GM20000 (cell line): ENCODE data around the gene SLAMF7.

Experiments used
- DNase-seq: peaks from one replicate; pipeline ENCODE4 v3.0.0; 2012; ENCODE audit warnings: low spot score
- TF ChIP-seq, protein P1 (sequence below): IDR thresholded peaks from 2 replicates; pipeline ENCODE4 v1.5.1; 2012; ENCODE audit warnings: mild to moderate bottlenecking, control low read depth; ENCODE audit errors: extremely low read depth, missing control alignments

The SLAMF7 gene

DNA sequence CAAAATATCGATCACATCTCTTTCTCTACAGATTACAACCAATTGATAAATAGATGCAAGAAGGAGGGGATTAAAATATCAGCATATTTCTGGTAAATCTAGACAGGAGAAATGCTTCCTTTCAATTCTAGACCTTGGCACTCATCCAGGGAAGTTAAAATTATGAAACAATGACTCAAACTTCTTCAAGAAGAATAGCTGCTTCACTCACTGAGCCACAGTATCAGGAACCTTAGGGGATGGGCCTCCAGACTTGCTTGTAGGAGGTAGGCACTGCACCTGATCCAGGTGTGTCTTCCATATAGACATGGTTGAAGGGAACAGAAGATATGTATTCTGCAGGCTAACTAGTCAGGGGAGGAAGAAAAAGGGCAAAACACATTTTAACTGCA lies 9.8 kb downstream of the SLAMF7 start:
- DNase-seq: no peak
- TF ChIP-seq, protein P1, sequence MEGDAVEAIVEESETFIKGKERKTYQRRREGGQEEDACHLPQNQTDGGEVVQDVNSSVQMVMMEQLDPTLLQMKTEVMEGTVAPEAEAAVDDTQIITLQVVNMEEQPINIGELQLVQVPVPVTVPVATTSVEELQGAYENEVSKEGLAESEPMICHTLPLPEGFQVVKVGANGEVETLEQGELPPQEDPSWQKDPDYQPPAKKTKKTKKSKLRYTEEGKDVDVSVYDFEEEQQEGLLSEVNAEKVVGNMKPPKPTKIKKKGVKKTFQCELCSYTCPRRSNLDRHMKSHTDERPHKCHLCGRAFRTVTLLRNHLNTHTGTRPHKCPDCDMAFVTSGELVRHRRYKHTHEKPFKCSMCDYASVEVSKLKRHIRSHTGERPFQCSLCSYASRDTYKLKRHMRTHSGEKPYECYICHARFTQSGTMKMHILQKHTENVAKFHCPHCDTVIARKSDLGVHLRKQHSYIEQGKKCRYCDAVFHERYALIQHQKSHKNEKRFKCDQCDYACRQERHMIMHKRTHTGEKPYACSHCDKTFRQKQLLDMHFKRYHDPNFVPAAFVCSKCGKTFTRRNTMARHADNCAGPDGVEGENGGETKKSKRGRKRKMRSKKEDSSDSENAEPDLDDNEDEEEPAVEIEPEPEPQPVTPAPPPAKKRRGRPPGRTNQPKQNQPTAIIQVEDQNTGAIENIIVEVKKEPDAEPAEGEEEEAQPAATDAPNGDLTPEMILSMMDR: no peak

DNA sequence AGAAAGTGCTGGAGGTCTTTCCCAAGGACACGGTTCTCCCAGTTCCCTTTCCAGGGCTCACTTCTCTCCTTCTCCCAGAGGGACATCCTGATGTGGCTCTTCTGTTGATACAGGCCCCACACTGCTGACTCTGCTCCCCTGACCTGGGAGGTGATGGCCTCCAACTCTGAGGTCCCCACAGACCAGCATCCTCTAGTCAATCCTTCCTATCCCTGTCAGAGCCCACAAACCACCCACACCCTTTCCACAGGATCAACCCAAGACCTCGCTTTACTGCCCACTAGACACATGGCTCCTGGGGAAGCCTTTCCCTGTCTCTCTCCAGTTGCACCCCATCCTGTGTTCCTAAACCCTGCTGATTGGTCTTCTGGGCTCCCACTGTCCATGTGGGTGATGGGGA lies 11.6 kb downstream of the SLAMF7 start:
- TF ChIP-seq, protein P1: no peak
- DNase-seq: no peak

DNA sequence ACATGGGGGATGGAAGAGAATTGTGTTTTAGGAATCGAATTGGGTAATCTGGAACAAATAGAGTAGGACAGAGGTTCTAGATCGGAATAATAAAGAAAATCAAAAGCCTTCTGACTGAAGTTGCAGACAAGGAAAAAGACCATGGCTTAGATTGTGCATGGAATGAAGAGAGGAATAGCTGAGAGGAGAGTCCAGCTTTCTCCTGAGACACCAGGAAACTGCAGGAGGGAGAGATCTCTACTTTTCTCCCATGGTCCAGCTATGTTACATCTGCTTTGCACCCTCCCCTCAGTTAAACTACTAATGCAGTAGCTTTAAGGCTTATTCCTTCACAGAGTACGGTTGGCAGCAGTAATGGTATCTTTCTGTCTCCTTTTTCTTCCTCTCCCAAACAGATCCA lies 13.4 kb downstream of the SLAMF7 start:
- no peak for DNase-seq
- TF ChIP-seq, protein P1: no peak

DNA sequence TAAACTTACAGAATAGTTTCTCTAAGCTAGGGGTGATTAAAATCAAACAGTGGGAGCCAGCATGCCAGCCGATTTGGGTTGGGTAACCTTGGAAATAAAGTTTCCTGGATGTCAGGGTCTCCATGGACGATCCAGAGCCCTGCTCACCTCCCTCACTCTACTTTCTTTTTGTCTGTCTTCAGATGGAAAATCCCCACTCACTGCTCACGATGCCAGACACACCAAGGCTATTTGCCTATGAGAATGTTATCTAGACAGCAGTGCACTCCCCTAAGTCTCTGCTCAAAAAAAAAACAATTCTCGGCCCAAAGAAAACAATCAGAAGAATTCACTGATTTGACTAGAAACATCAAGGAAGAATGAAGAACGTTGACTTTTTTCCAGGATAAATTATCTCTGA lies 13.9 kb downstream of the SLAMF7 start:
- TF ChIP-seq, protein P1: no peak

DNA sequence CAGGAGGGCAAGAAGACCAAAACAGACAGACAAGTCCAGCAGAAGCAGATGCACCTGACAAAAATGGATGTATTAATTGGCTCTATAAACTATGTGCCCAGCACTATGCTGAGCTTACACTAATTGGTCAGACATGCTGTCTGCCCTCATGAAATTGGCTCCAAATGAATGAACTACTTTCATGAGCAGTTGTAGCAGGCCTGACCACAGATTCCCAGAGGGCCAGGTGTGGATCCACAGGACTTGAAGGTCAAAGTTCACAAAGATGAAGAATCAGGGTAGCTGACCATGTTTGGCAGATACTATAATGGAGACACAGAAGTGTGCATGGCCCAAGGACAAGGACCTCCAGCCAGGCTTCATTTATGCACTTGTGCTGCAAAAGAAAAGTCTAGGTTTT lies 14.5 kb downstream of the SLAMF7 start:
- no peak for DNase-seq
- TF ChIP-seq, protein P1: no peak

More for the DNA sequence above, 13.9 kb downstream of the SLAMF7 start:
- DNase-seq: no peak

DNA sequence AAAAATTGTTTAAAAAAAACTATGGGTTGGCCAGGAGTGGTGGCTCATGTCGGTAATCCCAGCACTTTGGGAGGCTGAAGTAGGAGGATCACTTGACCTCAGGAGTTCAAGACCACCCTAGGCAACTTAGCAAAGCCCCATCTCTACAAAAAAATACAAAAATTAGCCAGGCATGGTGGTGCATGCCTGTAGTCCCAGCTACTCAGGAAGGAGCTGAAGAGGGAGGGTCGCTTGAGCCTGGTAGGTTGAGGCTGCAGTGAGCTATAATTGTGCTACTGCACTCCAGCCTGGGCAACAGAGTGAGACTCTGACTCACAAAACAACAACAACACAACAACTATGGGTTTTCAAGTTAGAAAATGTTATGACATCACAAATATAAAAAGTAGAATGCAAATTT lies 16.4 kb downstream of the SLAMF7 start:
- DNase-seq: no peak
- TF ChIP-seq, protein P1: no peak

DNA sequence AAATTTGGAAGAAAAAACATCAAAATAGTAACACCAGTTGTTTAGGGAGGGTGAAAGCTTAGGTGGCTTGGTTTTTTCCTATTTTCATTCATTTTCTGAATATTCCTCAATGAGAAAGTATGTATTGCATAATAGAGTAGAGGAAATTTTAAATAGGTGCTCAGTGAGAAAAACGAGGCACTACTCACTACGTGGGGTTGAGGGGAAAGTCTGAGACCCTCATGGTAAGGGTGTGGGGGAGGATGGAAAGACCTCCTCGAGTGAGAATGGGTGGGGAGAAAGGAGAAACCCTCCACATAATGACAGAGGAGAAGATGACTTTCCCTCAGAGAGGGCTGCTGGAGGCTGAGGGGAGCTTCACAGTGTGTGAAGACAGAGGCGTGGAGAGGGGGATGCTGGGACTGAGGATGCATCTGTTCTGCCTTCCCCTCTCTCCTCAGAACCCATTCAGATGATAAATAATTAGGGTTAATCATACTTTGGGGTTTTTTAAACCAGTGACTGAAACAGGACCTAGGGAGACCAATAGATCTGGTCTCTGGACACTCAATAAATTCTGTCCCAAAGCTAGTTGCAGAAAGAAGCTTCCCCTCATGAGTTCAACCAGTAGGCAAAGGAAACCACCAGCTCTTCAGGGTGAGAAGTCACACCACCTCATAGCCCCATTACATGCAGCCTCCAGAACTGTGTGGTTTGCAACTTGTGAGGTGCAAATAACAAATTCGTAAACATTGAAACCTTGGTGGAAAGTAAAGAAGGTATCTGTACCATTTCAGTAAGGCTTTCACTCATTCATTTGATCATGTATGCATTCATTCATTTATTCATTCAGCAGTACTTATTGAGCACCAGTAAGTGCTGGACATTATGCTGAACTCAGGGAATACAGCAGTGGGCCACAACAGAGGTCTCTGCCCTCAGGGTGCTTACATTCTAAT lies 17.1 kb downstream of the SLAMF7 start:
- TF ChIP-seq, protein P1: no peak
- DNase-seq: no peak
